ENCODE data around the gene TLR8.

Gene TLR8

GRCh38 chrX:12921886-12922598 is 15.6 kb downstream of the TLR8 start:
- H3K9me3 Mint-ChIP-seq, result peaks cover 46% of the 10 kb centered on the region
- H3K36me3 Mint-ChIP-seq (ENCODE audit: low read depth), result no peaks in the 10 kb centered on the region
- no peak for TF ChIP-seq CTCF (IDR thresholded peaks at IDR 0.05)
- H3K4me3 Mint-ChIP-seq, result no peak overlapping the region
- H3K4me1 Mint-ChIP-seq, result no peaks in the 10 kb centered on the region
- DNase-seq, result no peak
- H3K27ac Mint-ChIP-seq, result no peak overlapping the region
- H3K27me3 Mint-ChIP-seq (ENCODE audit: low read depth, poor library complexity), result peaks cover 11% of the 10 kb centered on the region

- Mint-ChIP-seq H3K27me3 (ENCODE audit: low read depth, poor library complexity) (peaks cover 11% of the 10 kb centered on the region), H3K4me1 (no peaks in the 10 kb centered on the region), H3K27ac (no peak overlapping the region), H3K36me3 (ENCODE audit: low read depth) (no peaks in the 10 kb centered on the region), H3K4me3 (no peak overlapping the region), H3K9me3 (peaks cover 46% of the 10 kb centered on the region)
- DNase-seq, result no peak
- TF ChIP-seq CTCF (IDR thresholded peaks at IDR 0.05), result no peak
These were observed 16.1 kb downstream of the TLR8 start for GRCh38 chrX:12922599-12922919.

GRCh38 chrX:12929701-12930100 is 23.3 kb downstream of the TLR8 start:
- TF ChIP-seq CTCF (IDR thresholded peaks at IDR 0.05), result no peak
- H3K9me3 Mint-ChIP-seq, result peaks cover 58% of the 10 kb centered on the region
- no peak for DNase-seq
- no peak overlapping the region for H3K27ac Mint-ChIP-seq
- no peak overlapping the region for H3K4me3 Mint-ChIP-seq
- no peaks in the 10 kb centered on the region for H3K36me3 Mint-ChIP-seq (ENCODE audit: low read depth)
- peaks cover under 1% of the 10 kb centered on the region for H3K27me3 Mint-ChIP-seq (ENCODE audit: low read depth, poor library complexity)
- H3K4me1 Mint-ChIP-seq, result no peaks in the 10 kb centered on the region

GRCh38 chrX:12930150-12930549 is 23.7 kb downstream of the TLR8 start:
- H3K27me3 Mint-ChIP-seq (ENCODE audit: low read depth, poor library complexity), result no peaks in the 10 kb centered on the region
- peaks cover 58% of the 10 kb centered on the region for H3K9me3 Mint-ChIP-seq
- no peaks in the 10 kb centered on the region for H3K36me3 Mint-ChIP-seq (ENCODE audit: low read depth)
- no peak overlapping the region for H3K27ac Mint-ChIP-seq
- no peak overlapping the region for H3K4me3 Mint-ChIP-seq
- no peak for DNase-seq
- no peaks in the 10 kb centered on the region for H3K4me1 Mint-ChIP-seq
- no peak for TF ChIP-seq CTCF (IDR thresholded peaks at IDR 0.05)

- no peak for DNase-seq
- H3K4me1 Mint-ChIP-seq, result no peaks in the 10 kb centered on the region
- H3K27ac Mint-ChIP-seq, result no peak overlapping the region
- H3K27me3 Mint-ChIP-seq (ENCODE audit: low read depth, poor library complexity), result no peaks in the 10 kb centered on the region
- H3K4me3 Mint-ChIP-seq, result no peak overlapping the region
- H3K9me3 Mint-ChIP-seq, result peaks cover 61% of the 10 kb centered on the region
- no peak for TF ChIP-seq CTCF (IDR thresholded peaks at IDR 0.05)
- no peaks in the 10 kb centered on the region for H3K36me3 Mint-ChIP-seq (ENCODE audit: low read depth)
These were observed 25.8 kb downstream of the TLR8 start for GRCh38 chrX:12932244-12932643.

- DNase-seq, result no peak
- H3K27me3 Mint-ChIP-seq (ENCODE audit: low read depth, poor library complexity), result no peaks in the 10 kb centered on the region
- H3K4me3 Mint-ChIP-seq, result no peak overlapping the region
- no peak for TF ChIP-seq CTCF (IDR thresholded peaks at IDR 0.05)
- H3K4me1 Mint-ChIP-seq, result no peaks in the 10 kb centered on the region
- peaks cover 66% of the 10 kb centered on the region for H3K9me3 Mint-ChIP-seq
- peaks cover 3% of the 10 kb centered on the region for H3K36me3 Mint-ChIP-seq (ENCODE audit: low read depth)
- H3K27ac Mint-ChIP-seq, result no peak overlapping the region
These were observed 28.4 kb downstream of the TLR8 start for GRCh38 chrX:12934850-12935249.

Data from nephron progenitor cell (in vitro differentiated cells).